Colonic mucosa (tissue), 4 donors: ENCODE measurements around the gene PTTG1IP. TPM values are rescaled to one million over a fixed set of nuclear protein-coding genes. Genes with fewer than 3 reads are reported as not detected.
"Not testable (repeated sequence)": the region's sequence is repeated elsewhere in the genome, so short reads cannot be mapped to it uniquely, and the experiment has no call there.

Source experiments
- DNase-seq: peaks from one replicate; pipeline ENCODE4 v3.0.0-alpha.2; 2020
- H3K27ac ChIP-seq: fragments of 200-600 bp; one replicate; pipeline ENCODE4 v1.8.0; 2021
- H3K27me3 ChIP-seq: fragments of 200-600 bp; one replicate; pipeline ENCODE4 v1.8.0; 2021
- H3K36me3 ChIP-seq: fragments of 200-600 bp; one replicate; pipeline ENCODE4 v1.8.0; 2021
- H3K4me1 ChIP-seq: fragments of 200-600 bp; one replicate; pipeline ENCODE4 v1.8.0; 2021; ENCODE audit warnings: mild to moderate bottlenecking
- H3K4me3 ChIP-seq: fragments of 200-600 bp; one replicate; pipeline ENCODE4 v1.8.0; 2021
- H3K9ac ChIP-seq, 2 donors: one replicate each; pipeline ENCODE4 v1.7.0; 2013; ENCODE audit warnings: control low read depth in 2 of 2, low read depth in 2 of 2, low read length in 2 of 2
- H3K9me3 ChIP-seq: fragments of 200-600 bp; one replicate; pipeline ENCODE4 v1.8.0; 2021
- intact Hi-C: fragments of 100-400 bp; cut with DNase I; formaldehyde crosslinking; loops from one replicate; pipeline ENCODE4 v1.14.1; 2022
- total RNA-seq, 2 donors: library from RNA; stranded (reverse); fragmentation: NEBNext Ultra II Directional in 1 of 2; extraction: Animal tissue kit (Norgen Biotek cat#: 25700) in 1 of 2; gene quantifications; one replicate each; pipeline ENCODE4 v1.2.1, GENCODE V29; 2021
- TF ChIP-seq, protein P1 (sequence below): fragments of 200-600 bp; IDR thresholded peaks from one replicate; pipeline ENCODE4 v1.8.0; 2022; ENCODE audit warnings: antibody characterized with exemption, mild to moderate bottlenecking
- donor health status: healthy.
- donor health status: DM: no; HTN: no; CAD: no.
- donor health status: DM: no; HTN: no; CAD: no.

PTTG1IP gene
- total RNA-seq, 2 donors from 2014 or later, result 218 to 414 TPM

- DNase-seq, result no peak
- H3K4me3 ChIP-seq, result no peak overlapping the region
- no peaks in the 10 kb centered on the region for H3K36me3 ChIP-seq
- peak overlapping the region in 1 of 2 donors; percentile 4 for H3K9ac ChIP-seq
- TF ChIP-seq, protein P1, sequence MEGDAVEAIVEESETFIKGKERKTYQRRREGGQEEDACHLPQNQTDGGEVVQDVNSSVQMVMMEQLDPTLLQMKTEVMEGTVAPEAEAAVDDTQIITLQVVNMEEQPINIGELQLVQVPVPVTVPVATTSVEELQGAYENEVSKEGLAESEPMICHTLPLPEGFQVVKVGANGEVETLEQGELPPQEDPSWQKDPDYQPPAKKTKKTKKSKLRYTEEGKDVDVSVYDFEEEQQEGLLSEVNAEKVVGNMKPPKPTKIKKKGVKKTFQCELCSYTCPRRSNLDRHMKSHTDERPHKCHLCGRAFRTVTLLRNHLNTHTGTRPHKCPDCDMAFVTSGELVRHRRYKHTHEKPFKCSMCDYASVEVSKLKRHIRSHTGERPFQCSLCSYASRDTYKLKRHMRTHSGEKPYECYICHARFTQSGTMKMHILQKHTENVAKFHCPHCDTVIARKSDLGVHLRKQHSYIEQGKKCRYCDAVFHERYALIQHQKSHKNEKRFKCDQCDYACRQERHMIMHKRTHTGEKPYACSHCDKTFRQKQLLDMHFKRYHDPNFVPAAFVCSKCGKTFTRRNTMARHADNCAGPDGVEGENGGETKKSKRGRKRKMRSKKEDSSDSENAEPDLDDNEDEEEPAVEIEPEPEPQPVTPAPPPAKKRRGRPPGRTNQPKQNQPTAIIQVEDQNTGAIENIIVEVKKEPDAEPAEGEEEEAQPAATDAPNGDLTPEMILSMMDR, result no peak
- intact Hi-C loops, result no loop called here
- no peaks in the 10 kb centered on the region for H3K4me1 ChIP-seq
- H3K9me3 ChIP-seq, result no peaks in the 10 kb centered on the region
- peak overlapping the region; percentile 7 for H3K27ac ChIP-seq
- H3K27me3 ChIP-seq, result no peaks in the 10 kb centered on the region
These were observed 7.1 kb upstream of the PTTG1IP start for GRCh38 chr21:44880405-44881197.

DNA sequence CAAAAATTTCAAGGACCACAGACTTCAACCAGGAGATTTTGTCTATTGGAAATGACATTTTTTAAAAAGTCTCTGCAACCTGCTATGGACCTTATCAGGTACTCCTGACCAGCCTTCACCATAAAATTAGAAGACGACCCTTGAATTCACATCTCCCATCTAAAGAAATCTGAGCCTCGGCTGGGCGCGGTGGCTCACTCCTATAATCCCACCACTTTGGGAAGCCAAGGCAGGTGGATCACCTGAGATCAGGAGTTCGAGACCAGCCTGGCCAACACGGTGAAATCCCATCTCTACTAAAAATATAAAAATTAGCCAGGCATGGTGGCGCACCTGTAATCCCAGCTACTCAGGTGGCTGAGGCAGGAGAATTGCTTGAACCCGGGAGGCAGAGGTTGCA, 5.7 kb upstream of the PTTG1IP start:
- intact Hi-C loops, H3K9ac ChIP-seq, H3K36me3 ChIP-seq, H3K9me3 ChIP-seq, H3K4me3 ChIP-seq, DNase-seq, H3K4me1 ChIP-seq, H3K27me3 ChIP-seq: not testable (repeated sequence)
- peak overlapping the region; percentile 84 for H3K27ac ChIP-seq

DNA sequence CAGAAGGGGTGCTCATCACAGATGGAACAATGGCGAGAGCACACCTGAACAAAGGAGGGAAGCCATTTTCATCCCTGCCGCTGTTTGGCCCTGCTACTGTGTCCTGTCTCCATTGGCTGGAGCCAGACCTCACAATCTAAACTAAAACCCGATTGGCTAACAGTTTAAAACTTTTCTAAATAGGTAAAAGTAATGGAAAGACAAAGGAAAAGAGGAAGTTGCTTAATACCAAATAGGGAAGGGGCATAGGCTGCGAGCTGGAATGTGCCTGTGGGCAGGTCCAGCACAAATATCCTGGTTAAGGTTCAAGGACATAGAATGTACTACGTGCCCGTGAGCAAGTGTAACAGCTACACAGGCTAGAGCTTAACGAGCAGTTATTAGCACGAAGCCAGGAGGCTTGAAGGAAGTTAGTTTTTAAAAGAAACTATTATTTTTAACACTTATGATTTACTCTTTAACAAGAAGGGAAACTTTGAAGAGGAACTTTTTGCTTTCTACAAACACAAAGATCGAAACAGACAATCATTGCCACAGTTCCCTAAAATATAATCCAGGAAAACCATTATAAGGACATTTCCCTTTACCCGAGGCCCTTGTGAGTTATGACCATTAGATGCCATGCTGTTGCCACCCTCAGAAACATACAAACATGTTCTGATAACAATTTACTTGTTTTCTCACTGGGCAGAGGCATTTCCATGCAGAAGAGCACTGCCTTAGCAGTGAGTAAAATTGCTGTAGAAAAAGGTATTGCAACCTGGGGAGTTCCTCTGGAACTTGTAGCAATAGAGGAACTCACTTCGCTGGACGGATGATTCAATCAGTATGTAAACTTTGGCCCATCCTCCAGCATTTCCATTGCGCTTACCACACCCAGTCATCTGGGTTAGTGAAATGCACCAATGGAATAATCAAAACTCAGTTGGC, 4.8 kb upstream of the PTTG1IP start:
- H3K27me3 ChIP-seq, result no peaks in the 10 kb centered on the region
- intact Hi-C loops, result no loop called here
- DNase-seq, result peak; percentile 63

GRCh38 chr21:44876849-44877575, 3.5 kb upstream of the PTTG1IP start:
- no peaks in the 10 kb centered on the region for H3K4me1 ChIP-seq
- no peak overlapping the region for H3K4me3 ChIP-seq
- H3K36me3 ChIP-seq, result no peaks in the 10 kb centered on the region
- DNase-seq, result no peak
- intact Hi-C loops, result no loop called here
- no peaks in the 10 kb centered on the region for H3K27me3 ChIP-seq
- H3K9ac ChIP-seq, result no peak overlapping the region
- H3K27ac ChIP-seq, result peak overlapping the region; percentile 84
- no peaks in the 10 kb centered on the region for H3K9me3 ChIP-seq
- TF ChIP-seq, protein P1, result no peak

More for the DNA sequence above, 4.8 kb upstream of the PTTG1IP start:
- no peaks in the 10 kb centered on the region for H3K36me3 ChIP-seq
- no peak overlapping the region for H3K9ac ChIP-seq
- H3K27ac ChIP-seq, result peak overlapping the region; percentile 84
- TF ChIP-seq, protein P1, result no peak
- H3K9me3 ChIP-seq, result no peaks in the 10 kb centered on the region
- no peaks in the 10 kb centered on the region for H3K4me1 ChIP-seq
- H3K4me3 ChIP-seq, result no peak overlapping the region

DNA sequence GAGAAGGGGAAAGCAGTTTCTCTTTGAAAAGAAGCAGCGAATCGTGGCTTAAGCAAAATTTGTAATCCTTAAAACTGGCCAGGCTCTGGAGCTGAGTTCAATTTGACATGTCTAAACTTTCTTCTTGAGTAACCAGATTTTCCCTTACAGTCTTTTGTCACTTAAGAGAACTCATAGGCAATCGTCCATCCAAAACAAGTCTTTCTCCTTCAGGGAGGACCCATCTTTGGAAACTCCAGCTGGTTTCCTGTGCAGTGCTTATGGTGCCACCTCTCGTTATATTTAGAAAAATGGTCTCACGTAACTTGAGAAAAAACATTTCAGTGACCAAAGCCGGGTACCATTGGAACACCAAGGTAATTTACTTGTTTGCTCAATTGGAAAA, 1.8 kb upstream of the PTTG1IP start:
- DNase-seq, result no peak
- H3K4me1 ChIP-seq, result no peaks in the 10 kb centered on the region
- H3K27ac ChIP-seq, result peak overlapping the region; percentile 93
- intact Hi-C loops, result no loop called here
- peak overlapping the region; percentile 80 for H3K4me3 ChIP-seq
- no peaks in the 10 kb centered on the region for H3K36me3 ChIP-seq
- TF ChIP-seq, protein P1, result no peak
- H3K9me3 ChIP-seq, result no peaks in the 10 kb centered on the region
- H3K9ac ChIP-seq, result peak overlapping the region in 1 of 2 donors; percentile 88
- H3K27me3 ChIP-seq, result no peaks in the 10 kb centered on the region
